T-helper 1 cell (primary cell): ENCODE data around the gene BEND5.

Source experiments
- DNase-seq, 5 donors: peaks; one replicate each; pipeline ENCODE4 v3.0.0-alpha.2; 2012 to 2020

BEND5 gene

DNA sequence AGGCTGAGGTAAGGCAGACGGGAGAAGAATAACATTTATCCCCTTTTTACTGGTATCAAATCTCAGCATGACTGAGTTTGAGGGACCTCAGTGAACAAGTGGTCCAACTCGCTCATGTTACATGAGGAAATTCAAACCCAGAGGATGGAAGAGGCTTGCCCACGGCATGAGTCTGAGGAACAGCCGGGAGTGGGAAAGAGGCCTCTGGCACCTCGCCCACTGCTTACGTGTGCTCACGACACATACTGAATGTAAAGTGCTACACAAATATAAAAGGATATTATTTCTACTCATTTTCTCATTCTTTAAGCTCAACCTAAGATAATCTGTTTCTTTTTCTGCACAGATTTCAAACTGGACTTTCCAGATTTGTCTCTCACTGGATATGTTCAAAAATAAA is 14.7 kb downstream of the BEND5 start:
- DNase-seq, result no peak

DNA sequence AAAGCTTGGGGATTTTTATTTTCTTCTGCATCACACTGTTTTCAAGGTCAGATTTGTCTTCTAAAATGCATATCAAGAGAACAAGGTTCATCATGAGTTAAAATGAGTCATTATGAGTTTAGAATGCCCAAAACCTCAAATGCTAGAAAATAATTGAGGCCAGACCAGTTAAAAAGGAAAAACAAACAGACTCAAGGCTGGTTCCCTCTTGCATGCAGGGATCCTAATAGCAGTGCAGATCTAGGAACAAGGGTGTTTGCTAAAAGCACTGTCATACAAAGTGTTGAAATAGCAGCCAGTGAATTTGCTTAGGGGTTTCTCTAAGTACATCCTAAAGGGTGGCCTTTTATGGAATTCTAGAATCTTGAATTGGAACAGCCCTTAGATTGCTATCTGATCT is 15.3 kb downstream of the BEND5 start:
- no peak for DNase-seq

DNA sequence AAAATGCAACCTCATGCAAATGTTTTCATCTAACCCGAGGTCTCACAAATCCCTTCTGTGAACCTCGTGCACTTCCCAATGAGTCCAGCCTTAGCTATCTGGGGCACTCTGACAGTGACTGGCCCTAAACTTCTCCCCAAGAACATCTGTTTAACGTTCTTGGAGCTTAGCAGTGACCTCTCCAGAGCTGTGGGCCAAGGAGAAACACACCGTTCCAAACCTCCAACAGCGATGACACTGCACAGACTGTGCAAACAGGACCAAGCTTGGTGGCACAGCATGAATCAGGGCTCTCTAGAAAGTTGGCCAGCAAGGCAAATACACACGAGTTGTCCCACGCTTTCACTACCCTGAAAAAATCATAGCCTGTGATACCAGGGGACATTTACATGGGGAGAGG is 15.8 kb downstream of the BEND5 start:
- DNase-seq, result no peak

DNA sequence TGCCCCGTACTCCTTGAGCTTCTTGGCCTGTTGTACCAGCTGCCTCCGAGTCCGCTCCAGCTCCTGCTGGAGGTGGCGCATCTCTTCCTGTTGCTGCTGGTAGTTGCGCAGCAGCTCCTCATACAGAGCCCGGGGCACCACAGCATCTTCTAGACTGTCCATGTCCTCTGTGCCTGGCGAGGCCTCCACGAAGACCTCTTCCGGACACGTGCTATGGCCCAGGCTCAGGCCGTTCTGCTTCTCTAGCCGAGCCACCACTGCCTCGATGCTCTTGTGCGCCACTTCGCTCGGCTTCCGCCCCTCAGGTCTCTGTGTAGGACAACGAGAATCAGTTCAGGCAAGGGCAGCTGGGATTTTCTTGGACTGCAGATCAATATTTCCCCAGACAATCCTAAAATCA is 17.7 kb downstream of the BEND5 start:
- no peak for DNase-seq

DNA sequence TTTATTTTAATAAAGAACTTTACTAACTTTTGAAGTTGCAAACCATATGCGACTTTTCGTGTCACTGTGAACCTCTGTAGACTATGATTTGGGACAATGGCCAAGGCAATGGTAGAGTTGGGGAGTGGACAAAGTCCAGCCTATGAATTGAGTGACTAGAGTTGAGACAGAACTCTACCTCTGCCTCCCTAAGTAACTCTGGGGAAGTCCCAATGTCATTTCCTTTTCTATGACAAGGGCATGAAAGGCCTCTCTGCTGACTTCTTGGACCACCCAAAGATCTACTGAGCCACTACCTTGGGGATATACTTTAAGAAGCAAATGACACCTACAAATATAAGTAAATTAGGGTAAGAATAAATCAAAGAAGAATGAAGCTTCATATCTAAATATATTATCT is 19.3 kb downstream of the BEND5 start:
- DNase-seq, result no peak

DNA sequence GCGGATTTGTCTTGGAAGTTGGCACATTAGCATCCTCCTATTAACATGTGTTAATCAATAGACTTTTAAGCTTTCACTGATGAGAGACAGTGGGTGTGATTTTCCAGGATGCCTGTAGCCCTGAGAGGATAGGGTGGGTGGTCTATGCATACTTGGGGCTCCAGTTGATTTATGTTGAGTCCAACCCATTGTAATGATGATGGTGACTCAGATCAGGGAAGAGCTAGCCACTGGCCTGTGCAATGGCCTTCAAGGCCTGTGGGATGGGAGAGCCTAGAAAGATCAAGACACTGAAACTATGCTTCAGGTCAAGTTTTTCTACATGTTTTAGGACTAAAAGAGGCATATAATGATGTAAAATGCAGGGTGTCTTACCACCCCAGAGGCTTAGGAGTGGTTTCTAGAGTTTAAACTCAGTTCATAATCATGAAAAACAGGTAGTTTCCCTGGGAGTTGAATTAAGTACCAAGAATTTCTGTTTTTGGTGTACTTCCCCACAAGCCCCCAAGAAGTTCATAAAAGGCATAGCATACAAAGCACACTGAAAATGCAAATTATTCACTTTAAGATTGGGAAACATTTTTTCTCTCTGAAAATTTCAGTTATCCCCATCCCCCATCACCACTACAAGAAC is 19.9 kb downstream of the BEND5 start:
- no peak for DNase-seq

DNA sequence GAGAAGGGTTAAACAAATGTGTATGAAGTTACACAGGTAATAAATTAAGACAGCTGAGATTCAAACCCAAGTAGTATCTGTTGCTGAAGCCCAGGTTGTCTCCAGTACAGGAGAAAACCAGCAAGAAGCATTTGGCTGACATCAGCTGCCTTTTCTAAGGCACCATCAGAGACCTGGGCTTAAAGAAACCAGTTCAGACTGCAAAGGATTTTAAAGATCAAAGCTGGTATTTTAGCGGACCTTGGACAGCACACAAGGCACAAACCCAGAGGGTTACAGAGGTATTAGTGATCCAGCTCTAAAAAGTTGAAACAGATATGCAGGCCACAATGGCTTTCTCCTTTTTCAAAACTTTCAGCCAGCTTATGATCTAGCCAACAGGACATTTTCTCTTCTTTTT is 23.4 kb downstream of the BEND5 start:
- DNase-seq, result no peak

DNA sequence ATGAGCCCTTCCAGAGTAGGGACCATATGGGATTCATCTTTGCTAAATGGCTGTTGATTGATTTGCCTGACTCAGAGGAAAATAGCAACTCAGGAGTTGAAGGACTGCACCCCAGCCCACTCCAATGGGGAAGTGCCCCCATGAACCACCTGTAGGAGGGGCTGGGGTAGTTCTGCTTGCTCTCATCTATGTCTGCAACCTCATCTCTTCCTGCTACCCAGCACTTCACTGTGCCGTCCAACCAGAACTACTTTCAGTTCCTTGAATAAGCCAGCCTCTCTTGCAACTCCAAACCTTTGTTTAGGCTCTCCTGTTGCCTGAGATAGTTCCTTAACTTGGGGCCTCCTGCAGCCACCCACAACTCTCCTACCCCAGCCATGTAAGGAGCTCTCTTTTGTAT is 26.6 kb downstream of the BEND5 start:
- no peak for DNase-seq

DNA sequence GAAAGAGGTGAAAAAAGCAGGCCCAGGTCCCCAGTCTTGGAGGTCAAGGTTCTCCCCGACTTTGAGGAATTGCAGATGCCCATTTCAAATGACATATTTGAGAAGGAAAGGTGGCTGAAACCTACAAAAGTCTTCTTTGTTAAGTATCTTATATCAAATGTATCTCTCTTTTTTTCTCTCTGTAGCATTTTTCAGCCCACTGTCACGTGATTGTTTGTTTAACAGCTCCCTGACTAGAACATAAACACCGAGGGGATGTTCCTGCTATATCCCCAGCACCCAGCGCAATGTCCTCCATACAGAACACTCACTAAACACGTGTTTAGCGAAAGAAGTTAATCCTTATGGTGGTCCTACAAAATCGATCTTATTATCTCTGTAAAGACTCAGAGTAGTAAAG is 27.6 kb downstream of the BEND5 start:
- no peak for DNase-seq

DNA sequence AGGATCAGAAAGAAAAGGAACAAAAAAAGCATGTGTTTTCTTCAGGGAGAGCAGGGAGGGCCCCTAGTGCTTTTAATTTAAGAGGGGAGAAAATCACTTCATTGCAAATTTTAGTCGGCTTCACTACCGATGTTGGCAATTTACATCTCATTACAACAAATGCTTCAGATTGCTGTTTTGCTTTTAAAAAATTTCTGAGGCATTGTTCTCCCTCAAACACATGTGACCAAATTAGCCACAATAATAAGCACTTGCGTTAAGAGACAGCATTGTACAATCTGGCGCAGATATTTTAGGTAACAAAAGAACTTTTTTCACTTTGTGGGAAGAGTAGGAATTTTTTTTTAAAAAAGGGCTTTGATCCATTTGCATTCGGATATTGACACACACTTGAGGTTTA is 29.8 kb downstream of the BEND5 start:
- no peak for DNase-seq

DNA sequence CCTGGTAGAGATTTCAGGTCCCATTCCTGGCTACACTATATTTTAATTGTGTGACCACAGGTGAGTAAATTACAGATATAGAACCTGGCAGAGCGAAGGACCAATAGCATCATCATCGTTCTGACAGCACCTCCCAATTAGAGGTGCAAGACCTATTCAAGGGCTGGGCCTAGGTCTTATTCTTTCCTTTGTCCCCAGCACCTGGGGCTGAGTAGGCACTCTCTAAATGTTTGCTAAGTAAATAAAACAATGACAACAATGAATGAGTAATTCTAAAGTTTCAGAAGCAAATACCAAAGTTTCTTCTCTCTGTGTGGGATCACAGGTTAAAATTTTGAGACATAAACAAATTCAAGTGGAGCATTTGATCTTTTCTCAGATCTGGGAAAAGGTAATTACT is 32.7 kb downstream of the BEND5 start:
- no peak for DNase-seq

DNA sequence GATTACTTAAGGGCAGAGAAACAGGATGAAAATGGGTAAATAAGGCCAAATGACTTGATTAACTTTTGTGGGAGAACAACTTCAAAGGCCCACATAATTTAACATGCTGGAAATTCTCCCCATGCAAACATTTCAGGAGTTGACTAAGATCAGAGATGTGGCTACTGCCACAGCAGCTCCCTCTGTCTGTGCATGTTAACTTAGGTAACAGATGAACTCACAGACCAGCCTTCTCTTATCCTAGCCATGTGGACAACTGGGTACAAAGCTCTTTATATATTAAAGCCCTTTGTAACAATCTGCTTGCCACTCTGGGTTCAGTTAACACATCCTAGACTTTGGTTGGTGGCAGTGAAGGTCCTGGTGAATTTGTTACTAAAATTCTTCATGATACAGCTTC is 33.2 kb downstream of the BEND5 start:
- DNase-seq, result no peak

DNA sequence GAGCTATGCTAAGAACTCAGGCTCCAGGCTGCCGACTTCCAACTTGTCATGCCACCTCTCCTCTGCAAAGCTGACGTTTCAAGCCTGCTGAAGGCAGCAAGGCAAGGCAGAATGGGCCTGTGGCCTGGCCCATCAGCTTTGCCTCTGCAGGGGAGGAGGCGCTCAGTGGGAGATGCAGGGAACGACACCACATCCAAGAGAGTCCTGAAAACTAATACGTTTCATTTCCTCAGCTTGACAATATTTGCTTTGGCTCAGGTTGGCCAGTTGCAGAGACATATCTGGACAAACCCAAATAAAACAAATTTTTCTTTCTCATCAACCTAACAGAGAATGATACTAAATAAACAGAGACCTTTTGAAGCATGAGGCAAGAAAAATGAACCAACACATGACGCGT is 35.3 kb downstream of the BEND5 start:
- no peak for DNase-seq

DNA sequence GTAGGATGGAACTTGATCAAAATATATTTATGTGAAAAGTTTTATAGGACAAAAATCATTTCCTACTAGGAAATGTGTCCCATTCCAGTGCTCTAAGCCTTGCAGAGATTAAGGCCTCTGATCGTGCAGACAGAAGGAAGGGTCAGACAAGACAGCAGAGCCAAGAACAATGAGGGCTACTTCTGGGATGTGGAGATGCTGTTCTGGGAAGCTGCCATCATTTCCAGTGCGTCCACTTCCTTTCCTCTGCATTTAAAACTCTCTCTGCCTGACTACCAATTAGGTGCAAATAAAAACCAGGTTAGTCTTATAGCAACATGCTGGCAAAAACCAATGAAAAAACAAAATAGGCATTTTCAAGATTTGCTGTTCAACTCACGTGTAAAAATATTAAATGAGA is 36.1 kb downstream of the BEND5 start:
- DNase-seq, result no peak

DNA sequence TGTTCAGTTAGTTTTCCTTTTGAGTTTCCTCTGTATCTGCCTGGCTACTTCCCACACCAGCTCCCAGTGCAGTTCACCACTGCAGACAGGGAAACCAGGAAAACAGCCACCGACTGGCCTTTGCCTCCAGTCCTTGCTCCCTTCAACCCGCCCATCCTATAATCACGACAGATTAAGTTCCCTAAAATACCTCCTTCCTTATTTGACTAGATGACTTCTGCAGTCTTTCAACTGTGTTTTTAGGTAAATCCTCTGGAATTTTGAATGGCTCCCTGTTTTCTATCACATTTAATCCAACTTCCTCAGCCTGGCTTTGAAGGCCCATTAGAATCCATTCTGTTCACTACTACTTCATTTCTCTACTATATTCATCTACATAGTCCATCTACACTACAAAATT is 37.6 kb downstream of the BEND5 start:
- DNase-seq, result no peak

DNA sequence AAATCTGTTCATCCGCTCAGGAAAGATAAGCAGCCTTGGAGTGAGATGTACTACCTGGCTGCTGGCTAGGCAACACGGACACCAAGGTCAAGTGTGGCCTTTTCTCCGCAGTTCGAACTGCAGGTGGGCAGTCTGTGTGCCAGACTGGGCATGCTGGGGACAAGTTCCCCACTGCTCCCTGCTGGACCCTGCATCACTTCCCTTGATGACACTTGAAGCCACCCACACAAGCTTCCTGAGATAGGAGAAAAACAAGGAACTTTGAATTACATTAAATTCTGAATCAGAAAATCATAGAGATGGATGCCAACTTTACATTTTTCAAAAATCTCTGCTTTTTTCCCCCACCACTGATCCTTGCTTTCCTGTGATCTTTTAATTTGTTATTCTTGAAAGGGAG is 38.3 kb downstream of the BEND5 start:
- no peak for DNase-seq

DNA sequence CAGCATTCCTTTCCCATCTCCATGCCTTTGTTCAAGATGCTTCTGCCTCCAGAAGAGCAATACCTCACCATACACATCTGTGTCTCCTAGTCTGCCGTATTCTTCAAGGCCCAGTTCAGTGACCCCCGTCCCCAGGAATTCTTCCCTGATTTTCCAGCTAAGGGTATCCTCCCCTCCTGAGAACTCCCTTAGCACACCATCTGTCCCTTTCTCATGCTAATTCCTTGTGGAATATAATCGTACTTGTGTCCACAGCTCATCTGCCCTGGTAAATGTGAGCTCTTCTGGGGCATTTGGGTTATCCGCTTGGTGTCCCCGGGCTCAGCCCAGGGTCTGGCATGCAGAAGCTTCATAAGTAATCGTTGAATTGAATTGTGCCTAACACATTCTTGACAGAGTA is 40.9 kb downstream of the BEND5 start:
- DNase-seq, result no peak

DNA sequence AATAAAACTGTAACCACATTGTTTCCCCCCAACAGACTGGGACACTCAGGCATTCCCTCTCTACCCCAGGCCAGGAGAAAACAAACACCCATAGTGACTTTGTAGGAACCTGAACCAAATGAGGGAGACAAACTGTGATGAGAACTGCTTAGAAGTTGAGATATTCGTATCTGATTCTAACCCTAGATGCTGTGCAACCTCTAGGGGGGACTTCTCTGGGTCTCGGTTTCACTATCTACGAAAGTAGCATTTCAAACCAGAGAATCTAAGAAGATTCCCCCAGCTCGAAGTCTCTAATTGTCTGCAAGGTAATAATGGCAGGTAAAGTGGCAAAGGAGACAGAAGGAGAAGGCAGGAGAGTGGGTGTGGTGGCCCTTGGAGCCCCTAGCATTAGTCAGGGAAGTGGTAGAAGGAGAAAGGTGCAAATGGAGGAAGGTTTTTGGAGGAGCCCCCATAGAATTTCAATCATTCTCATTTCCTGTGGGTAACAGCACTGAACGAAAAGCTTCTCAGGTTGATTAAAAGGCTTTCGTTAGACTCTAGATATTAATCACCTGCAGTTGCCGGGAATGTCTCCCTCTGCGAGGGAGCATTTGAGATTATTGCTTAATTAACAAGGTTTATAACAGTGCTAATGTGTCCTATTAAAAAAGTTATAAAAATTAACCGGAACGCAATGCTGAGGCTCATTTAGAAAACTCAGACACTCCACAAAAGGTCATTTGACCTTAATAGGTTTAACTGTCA is 46.4 kb downstream of the BEND5 start:
- no peak for DNase-seq

DNA sequence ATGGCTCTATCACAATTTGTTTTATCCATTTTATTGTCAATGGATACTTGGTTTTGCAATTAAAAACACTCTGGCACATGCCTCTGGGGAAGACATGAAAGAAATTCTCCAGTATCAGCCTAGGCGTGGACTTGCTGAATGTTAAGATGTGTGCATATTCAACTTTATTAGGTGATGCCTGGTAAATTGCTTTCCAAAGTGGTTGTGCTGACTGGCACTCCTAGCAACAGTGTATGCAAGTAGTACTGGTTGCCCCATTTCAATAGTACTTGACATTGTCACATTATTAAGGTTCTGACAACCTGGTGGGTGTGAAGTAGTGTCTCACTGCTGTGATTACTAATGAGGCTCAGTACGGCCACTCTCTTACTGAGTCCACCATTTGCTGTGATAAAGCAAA is 48.1 kb downstream of the BEND5 start:
- no peak for DNase-seq

DNA sequence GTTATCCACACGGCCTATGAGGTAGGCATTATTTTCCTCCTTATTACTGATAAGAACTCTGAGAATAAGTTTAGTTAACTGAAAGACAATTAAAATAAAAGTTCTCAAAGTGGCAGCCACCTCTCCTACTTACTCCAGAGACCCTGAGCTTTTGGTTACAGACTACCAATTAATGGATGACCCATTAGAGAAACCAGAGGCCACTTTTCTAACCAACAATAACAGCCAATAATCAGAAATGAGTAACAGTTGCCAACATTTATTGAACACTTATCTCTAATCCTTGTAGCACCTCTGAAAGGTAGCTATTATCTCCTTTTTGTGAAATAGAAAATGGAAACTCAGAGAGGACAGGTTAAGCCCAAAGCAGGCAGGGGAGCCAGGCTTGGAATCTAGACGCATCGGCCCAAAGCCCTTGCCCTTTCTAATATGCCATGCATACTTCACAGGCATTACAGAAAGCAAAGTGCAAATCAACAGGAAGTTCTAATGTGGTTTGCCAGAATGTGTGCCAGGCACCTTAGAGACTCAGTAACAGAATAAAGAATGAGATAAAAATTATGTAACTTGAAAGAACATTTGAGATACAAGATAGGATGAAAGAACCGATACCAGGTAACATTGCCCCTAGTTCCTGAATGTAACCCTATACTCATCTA is 50.0 kb downstream of the BEND5 start:
- DNase-seq, result no peak

DNA sequence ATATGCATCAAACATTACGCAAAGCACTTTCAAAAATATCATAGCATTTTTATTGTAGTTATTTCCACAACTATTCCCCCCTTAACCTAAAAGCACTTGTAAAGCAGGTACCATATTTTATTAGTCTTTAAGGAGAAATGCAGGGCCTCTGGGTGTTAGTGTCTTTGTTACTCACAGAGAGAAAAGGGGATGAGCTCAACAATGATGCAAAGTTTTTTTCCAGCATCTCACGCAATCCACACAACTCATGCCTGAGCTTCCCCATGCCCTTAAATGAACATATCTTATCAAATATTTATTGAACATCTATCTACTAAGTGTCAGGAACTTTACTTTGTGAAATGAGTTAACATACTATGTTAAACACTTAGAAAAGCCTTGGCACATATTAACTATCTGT is 50.6 kb downstream of the BEND5 start:
- DNase-seq, result no peak

DNA sequence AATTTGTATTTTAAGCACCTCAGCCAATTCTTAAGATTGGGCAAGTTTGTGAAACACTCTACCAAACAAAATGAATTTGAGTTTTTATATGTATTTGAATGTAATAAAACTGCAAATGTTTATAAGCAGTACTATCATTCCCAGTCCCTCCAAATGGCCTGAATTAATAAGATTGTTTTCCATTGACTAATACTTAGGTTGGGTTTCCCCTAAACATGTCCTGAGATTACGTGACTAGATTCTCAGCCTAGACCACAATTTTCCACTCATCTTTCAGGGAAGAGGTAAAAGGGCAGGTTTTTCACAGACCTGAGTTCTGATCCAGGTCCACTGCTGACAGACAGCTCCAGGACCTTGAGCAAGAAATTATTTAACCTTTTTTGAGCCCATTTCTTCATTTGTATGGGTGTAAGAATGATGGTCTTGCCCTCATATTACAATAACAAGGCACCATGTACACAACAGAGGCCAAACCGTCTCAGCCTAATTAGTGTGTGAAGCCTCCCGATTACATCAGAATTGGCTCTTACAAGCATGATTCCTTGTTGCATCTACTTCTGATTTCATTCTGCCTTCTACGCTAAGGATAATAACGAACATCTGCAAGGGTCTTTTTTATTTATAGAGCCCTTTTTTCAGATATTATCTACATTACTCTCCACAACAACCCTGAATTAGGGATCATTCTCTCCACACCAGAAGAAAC is 51.2 kb downstream of the BEND5 start:
- DNase-seq, result no peak

DNA sequence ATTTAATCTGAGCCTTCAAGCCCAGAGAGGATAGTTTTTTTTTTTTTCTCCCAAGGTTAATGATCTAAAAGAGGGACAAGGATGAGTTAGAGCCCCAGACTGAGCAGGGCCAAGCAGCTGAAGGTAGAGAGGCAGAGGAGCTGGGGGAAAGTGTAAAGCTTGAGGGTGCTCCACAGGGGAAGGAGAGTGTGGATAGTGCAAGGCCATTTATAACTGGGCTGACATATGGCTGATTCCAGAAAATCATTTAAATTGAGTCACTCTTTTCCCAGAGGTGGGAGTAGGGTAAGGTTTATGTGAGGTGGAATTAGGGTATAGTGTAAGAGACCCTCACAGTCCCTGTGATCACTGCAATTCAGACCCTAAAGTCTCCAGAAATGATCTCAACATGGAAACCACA is 55.8 kb downstream of the BEND5 start:
- DNase-seq, result no peak

DNA sequence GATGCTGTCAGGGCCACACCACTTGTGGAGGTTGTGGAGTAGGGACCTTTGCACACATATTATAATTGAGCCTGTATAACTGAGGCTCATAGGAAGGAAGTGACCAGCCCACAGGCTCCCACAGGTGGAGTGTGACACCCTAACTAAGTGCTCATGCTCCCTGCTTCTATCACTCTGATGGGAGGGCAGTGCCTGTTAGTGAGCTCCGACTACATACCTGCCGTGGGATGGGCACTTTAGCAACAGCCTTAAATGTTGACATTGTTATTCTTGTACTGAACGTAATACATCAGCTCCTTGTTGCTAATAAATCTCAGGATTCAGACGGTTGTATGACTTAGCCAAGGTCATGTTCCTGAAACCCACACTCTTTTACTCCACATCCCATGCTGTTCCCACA is 58.0 kb downstream of the BEND5 start:
- DNase-seq, result no peak
